AG04449 (cell line): ENCODE results near the gene PARD6A.

Experiments
- CTCF ChIA-PET: fragments of 350-600 bp; formaldehyde crosslinking; extraction: SDS; loops from one replicate; lab custom pipeline; 2021; ENCODE audit warnings: antibody characterized with exemption; lab: Yijun Ruan, JAX
- POLR2A ChIA-PET: fragments of 400-600, 350-600 bp; formaldehyde crosslinking; extraction: SDS; loops from one replicate; lab custom pipeline; 2020; ENCODE audit warnings: antibody characterized with exemption, inconsistent platforms; lab: Yijun Ruan, JAX
- DNase-seq: peaks from one replicate; pipeline ENCODE4 v3.0.0-alpha.2; 2010; ENCODE audit warnings: low read depth, low spot score
- H3K4me3 ChIP-seq: 2 replicates; pipeline ENCODE4 v1.5.1; 2011; ENCODE audit warnings: low read depth, mild to moderate bottlenecking, control low read depth, low read length
- CTCF ChIP-seq: IDR thresholded peaks from one replicate; pipeline ENCODE4 v1.5.1; 2011; ENCODE audit warnings: mild to moderate bottlenecking, moderate library complexity, low read length, control low read depth, inconsistent platforms; ENCODE audit not compliant: insufficient read depth; ENCODE audit errors: missing control alignments

PARD6A gene

DNA sequence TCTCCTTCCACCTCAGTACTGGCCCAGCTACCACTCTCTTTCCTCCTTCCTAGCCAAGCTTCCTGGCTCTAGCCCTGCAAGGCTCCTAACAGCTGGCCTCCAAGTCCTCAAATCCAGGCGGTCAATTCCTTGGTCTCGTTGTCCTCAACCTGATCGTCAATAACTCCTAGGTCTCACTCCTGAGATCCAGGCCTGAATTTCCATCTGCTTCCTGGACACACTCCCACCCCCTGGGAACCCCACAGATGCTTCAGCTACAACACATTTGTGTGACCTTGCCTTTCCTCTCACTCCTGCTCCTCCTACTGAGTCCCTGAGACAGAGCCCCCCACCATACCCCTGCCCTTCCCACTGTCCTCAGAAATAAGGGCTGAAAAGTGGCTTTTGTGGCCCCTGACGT, 3.5 kb downstream of the PARD6A start:
- ChIA-PET POLR2A (no interaction called here), CTCF (interaction anchor here (1.2 to 19.0 kb wide), 8 partner anchors 8 to 141 kb away, joined by 3 to 605 read pairs (median 14); partner anchors contain the start of genes CARMIL2, CTCF and RIPOR1)
- no peak overlapping the region for H3K4me3 ChIP-seq
- TF ChIP-seq CTCF = no peak
- no peak for DNase-seq

DNA sequence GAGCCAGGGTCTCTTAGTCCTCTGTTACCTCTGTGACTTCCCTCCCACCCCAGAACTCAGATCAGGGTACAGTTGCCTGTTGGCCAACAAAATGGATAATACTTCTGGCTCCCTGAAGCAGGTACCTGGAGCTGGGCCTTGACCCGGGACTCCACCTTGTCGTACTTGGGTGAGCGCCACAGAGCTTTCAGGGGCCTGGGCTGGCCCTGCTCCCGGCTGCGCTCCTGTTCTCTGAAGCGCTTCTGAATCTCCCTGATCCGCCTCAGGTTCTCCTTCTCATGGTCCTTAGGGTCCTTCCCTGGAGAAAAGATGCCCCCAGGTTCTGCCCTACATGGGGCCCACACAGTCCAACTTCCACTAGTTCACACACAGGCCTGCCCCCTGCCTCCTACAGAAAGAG, 4.1 kb downstream of the PARD6A start:
- CTCF ChIA-PET = interaction anchor here (1.1 to 19.0 kb wide), 7 partner anchors 8 to 142 kb away, joined by 3 to 605 read pairs (median 24); partner anchors contain the start of genes CARMIL2, CTCF and RIPOR1
- DNase-seq = no peak
- H3K4me3 ChIP-seq = no peak overlapping the region
- no peak for TF ChIP-seq CTCF
- POLR2A ChIA-PET = no interaction called here

DNA sequence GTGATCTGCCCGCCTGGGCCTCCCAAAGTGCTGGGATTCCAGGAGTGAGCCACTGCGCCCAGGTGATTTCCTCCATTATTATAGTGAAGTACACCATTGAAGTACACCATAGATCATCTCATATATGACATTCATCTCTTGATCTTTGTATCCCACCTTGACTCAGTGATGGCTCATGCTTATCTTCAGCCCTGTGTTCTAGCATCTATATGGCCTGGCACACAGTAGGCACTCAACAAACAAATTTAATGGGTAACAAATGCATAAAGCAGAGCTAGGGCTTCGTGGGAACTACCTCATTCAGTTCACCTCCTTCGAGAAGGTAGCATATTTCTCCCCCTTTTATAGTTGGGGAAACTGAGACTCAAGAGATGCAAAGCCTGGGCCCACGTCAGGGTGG, 4.8 kb downstream of the PARD6A start:
- POLR2A ChIA-PET = interaction anchor here (3.0 kb wide), 1 partner anchor 144 kb away, joined by 11 read pairs; no protein-coding TSS in a partner anchor
- TF ChIP-seq CTCF = no peak
- H3K4me3 ChIP-seq = peak overlapping the region; percentile 68
- no peak for DNase-seq
- CTCF ChIA-PET = interaction anchor here (0.6 to 19.0 kb wide), 10 partner anchors 8 to 399 kb away, joined by 3 to 605 read pairs (median 16); partner anchors contain the start of genes ATP6V0D1, CARMIL2, CTCF and RIPOR1

DNA sequence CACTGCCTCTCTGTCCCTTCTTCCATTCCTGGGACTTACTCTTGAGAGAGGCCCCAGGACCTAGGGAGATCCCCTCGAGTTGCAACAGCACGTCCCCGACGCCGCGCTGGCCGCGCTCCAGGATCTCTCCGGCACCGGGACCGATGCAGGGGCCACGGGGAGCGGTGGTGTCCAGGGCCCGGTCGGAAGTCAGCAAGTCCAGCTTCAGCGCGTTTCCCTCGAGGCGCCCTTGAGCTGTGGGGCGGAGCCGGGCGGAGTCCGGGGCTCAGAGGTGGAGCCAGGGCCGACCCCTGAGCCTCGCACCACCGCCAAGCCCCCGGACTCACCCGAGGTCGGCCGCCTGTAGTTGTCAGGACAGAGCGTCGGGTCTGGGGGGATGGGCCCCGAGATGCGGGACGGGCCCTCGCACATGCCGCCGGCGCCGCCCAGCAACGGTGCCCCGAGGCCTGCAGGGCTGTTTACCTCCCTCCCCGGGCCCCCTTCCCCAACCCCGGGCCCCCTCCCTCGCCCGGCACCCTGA, 5.3 kb downstream of the PARD6A start:
- no peak for TF ChIP-seq CTCF
- no peak for DNase-seq
- ChIA-PET POLR2A (interaction anchor here (2.8 to 3.0 kb wide), 2 partner anchors 103 to 145 kb away, joined by 11 to 14 read pairs; partner anchors contain the start of gene CTCF), CTCF (interaction anchor here (0.6 to 19.0 kb wide), 12 partner anchors 8 to 399 kb away, joined by 3 to 605 read pairs (median 13); partner anchors contain the start of genes ATP6V0D1, CARMIL2, CTCF and RIPOR1)
- H3K4me3 ChIP-seq = peak overlapping the region; percentile 68

DNA sequence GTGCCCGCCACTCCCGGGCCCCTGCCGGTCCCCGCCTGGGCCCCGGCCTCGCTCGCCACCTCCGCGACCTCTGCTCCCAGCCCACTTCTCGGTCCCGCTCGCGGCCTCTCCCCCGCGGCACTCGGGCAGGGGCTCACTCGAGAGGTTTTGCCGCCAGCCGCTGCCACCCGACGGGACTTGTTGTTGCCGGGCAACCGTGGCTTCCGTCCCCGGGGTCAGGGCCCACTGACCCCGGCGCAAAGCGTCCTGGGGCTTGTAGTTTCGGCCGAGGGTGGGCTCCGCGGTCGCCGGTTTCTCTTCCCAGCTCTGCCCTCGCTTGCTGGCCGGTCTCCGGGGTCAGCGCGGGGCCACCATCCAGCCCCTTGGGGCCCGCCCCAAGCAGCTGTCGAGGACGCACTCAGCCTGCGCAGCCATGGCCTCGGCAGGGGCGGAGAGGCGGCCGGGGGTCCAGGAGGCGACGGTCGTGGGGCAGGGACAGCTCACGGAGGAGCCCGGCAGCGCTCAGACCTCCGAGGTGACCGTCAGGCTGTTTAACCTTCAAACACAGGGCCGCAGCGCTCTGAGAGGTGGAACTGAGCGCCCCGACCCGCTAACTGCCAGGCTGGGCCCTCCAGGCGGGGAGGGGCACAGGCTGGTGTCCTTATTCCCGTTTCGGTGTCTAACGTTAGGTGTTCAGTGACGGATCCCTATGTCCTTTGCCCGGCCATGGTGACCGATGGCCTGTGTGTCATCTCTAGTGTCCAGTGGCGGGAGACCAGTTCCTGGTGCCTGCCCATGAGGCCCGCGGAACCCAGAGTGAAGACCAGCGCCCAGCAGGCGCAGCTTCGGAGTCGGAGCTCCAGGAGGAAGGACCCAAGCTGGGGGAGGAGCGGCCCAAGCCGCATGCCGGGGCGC, 6.0 kb downstream of the PARD6A start, which contains the start of the genes C16orf86 and ENKD1:
Gene C16orf86 (plus strand): TSS at position 256 of the 894 bp plus-strand sequence. CDS start 157 bp downstream, at position 413.
Gene ENKD1 (minus strand): TSS at position 192 of the 894 bp plus-strand sequence. CDS start 308 bp downstream, outside the sequence.
- no peak for TF ChIP-seq CTCF
- CTCF ChIA-PET = interaction anchor here (0.8 to 19.0 kb wide), 33 partner anchors 8 to 398 kb away, joined by 3 to 605 read pairs (median 5); partner anchors contain the start of genes ATP6V0D1, CARMIL2, CTCF and NRN1L

More for the DNA sequence above, 6.0 kb downstream of the PARD6A start, which contains the start of the genes C16orf86 and ENKD1:
- H3K4me3 ChIP-seq = peak within 1 kb of the TSS; percentile 68
- POLR2A ChIA-PET = interaction anchor here (0.7 to 3.0 kb wide), 3 partner anchors 104 to 145 kb away, joined by 3 to 14 read pairs (median 11); partner anchors contain the start of gene CTCF
- DNase-seq = no peak
